Vagina (tissue), 2 donors: ENCODE results near the gene STK32A. TPM values are rescaled to one million over a fixed set of nuclear protein-coding genes. Genes with fewer than 3 reads are reported as not detected.

Experiments used
- DNase-seq, 2 donors: peaks; one replicate each; pipeline ENCODE4 v3.0.0-alpha.2; 2017; ENCODE audit errors: extremely low spot score in 2 of 2
- H3K27ac ChIP-seq: fragments of 200-600 bp; sonication (generic); one replicate; pipeline ENCODE4 v1.5.1; 2019
- H3K27me3 ChIP-seq: fragments of 200-600 bp; sonication (generic); one replicate; pipeline ENCODE4 v1.5.1; 2019
- H3K36me3 ChIP-seq, 2 donors: fragments of 200-600 bp; sonication (generic); one replicate each; pipeline ENCODE4 v1.5.1; 2017 to 2019
- H3K4me1 ChIP-seq: fragments of 200-600 bp; sonication (generic); one replicate; pipeline ENCODE4 v1.5.1; 2019
- H3K4me3 ChIP-seq, 2 donors: fragments of 200-600 bp; sonication (generic); 1 replicate in 1 of 2; 2 replicates in 1 of 2; pipeline ENCODE4 v1.5.1; 2016 to 2019
- H3K9me3 ChIP-seq: fragments of 200-600 bp; sonication (generic); one replicate; pipeline ENCODE4 v1.5.1; 2019
- CTCF ChIP-seq, 3 experiments: fragments of 450-650 bp in 2 of 3; fragments of 200-600 bp in 1 of 3; sonication (generic) in 1 of 3; IDR thresholded peaks; one replicate each; pipeline ENCODE4 v1.5.1; 2017 to 2019; ENCODE audit warnings: antibody characterized with exemption in 3 of 3, mild to moderate bottlenecking in 2 of 3, moderate library complexity in 2 of 3
- POLR2A ChIP-seq, 2 donors: fragments of 450-650 bp; IDR thresholded peaks; one replicate each; pipeline ENCODE4 v1.6.1; 2017; ENCODE audit warnings: antibody characterized with exemption in 2 of 2, mild to moderate bottlenecking in 2 of 2, moderate library complexity in 2 of 2
- POLR2AphosphoS5 ChIP-seq, 2 donors: sonication (generic); formaldehyde crosslinking; IDR thresholded peaks; one replicate each; pipeline ENCODE4 v1.9.0; 2017; ENCODE audit warnings: antibody characterized with exemption in 2 of 2, mild to moderate bottlenecking in 2 of 2, low read depth in 1 of 2; ENCODE audit not compliant: insufficient read depth in 1 of 2
- intact Hi-C: fragments of 100-400 bp; cut with DNase I; formaldehyde crosslinking; loops from one replicate; pipeline ENCODE4 v1.15.1; 2023
- total RNA-seq: library from RNA; depleted of rRNA; stranded (reverse); fragments of >200 nt; gene quantifications from one replicate; pipeline ENCODE4 v1.2.3, GENCODE V29; 2016

STK32A gene
- total RNA-seq, 1 donor from 2014 or later: 1.5 TPM

GRCh38 chr5:147404706-147405105, 169.9 kb downstream of the STK32A start:
- no peak for DNase-seq
- Histone ChIP-seq H3K27me3 (no peaks in the 10 kb centered on the region), H3K27ac (peak overlapping the region; percentile 98), H3K4me3 (no peak overlapping the region), H3K36me3 (peaks cover 0 to 32% of the 10 kb centered on the region in 2 donors), H3K4me1 (peaks cover 25% of the 10 kb centered on the region), H3K9me3 (no peaks in the 10 kb centered on the region)
- intact Hi-C loops: loop anchor here (5.0 kb wide), 1 partner anchor 48 kb away; no protein-coding TSS in a partner anchor
- TF ChIP-seq CTCF (IDR thresholded peaks at IDR 0.05) (no peak), POLR2AphosphoS5 (IDR thresholded peaks at IDR 0.05; ENCODE audit: insufficient read depth in 1 of 2, low read depth in 1 of 2) (no peak), POLR2A (IDR thresholded peaks at IDR 0.05) (no peak)

DNA sequence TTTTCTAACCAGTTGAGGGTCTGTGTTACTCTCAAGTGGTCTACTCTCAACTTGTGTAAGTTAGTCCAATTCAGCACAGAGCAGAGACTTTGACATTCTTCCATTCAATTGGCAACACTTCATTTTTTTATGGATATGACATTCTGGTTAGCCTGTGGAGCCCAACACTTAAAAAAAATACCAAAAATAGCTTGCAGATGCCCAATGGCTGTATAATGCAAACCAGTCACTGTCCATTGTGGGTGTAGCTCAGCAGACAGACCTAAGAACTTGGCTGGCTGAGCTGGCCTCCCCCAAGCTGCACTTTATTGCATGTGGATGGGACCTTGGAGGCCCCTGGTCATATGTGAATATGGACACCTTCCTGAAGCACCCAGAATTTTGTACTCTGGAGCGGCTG, 171.8 kb downstream of the STK32A start:
- TF ChIP-seq CTCF (IDR thresholded peaks at IDR 0.05) (no peak), POLR2AphosphoS5 (IDR thresholded peaks at IDR 0.05; ENCODE audit: insufficient read depth in 1 of 2, low read depth in 1 of 2) (no peak), POLR2A (IDR thresholded peaks at IDR 0.05) (no peak)
- Histone ChIP-seq H3K9me3 (no peaks in the 10 kb centered on the region), H3K27me3 (no peaks in the 10 kb centered on the region), H3K27ac (peak overlapping the region; percentile 98), H3K36me3 (peaks cover 0 to 17% of the 10 kb centered on the region in 2 donors), H3K4me1 (peaks cover 42% of the 10 kb centered on the region), H3K4me3 (no peak overlapping the region)
- no peak for DNase-seq
- intact Hi-C loops: no loop called here

DNA sequence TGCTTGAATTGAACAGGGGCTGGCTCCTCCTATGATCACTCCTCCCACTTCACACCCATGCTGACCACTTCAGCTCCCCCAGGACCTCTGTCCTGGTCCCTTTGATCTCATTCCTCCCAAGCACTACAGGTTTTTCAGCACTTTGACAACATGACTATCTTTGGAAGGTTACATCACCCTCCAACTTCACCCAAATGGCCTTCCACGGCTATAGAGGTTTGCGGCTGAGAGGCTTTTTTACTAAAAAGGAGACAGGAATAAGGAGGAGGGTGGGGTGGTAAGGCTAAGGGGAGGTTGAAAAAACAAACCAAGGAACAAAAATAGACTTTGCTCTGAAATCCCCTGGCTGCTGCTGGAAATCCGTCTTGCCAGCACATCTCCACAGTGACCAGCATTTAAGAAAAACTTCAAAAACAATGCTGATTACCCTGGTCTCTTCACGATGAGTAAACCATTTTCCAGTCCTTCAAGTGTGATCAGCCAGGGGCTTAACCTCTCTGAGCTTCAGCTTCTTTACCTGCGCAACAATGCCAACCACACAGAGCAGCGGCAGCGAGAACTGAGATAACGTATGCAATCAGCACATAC, 172.4 kb downstream of the STK32A start:
- Histone ChIP-seq H3K27me3 (no peaks in the 10 kb centered on the region), H3K4me3 (no peak overlapping the region), H3K9me3 (no peaks in the 10 kb centered on the region), H3K27ac (peak overlapping the region; percentile 98), H3K4me1 (peaks cover 45% of the 10 kb centered on the region), H3K36me3 (peaks cover 0 to 19% of the 10 kb centered on the region in 2 donors)
- intact Hi-C loops: no loop called here
- TF ChIP-seq POLR2A (IDR thresholded peaks at IDR 0.05): no peak
- DNase-seq: no peak

- DNase-seq: no peak
- H3K9me3 ChIP-seq: no peaks in the 10 kb centered on the region
- no peak overlapping the region for H3K4me3 ChIP-seq
- intact Hi-C loops: no loop called here
- TF ChIP-seq POLR2A (IDR thresholded peaks at IDR 0.05) (no peak), POLR2AphosphoS5 (IDR thresholded peaks at IDR 0.05; ENCODE audit: insufficient read depth in 1 of 2, low read depth in 1 of 2) (no peak), CTCF (IDR thresholded peaks at IDR 0.05) (no peak)
- peaks cover 33% of the 10 kb centered on the region for H3K4me1 ChIP-seq
- no peaks in the 10 kb centered on the region for H3K27me3 ChIP-seq
- peaks cover 0 to 27% of the 10 kb centered on the region in 2 donors for H3K36me3 ChIP-seq
- no peak overlapping the region for H3K27ac ChIP-seq
These were observed 174.2 kb downstream of the STK32A start for GRCh38 chr5:147408980-147409379.

DNA sequence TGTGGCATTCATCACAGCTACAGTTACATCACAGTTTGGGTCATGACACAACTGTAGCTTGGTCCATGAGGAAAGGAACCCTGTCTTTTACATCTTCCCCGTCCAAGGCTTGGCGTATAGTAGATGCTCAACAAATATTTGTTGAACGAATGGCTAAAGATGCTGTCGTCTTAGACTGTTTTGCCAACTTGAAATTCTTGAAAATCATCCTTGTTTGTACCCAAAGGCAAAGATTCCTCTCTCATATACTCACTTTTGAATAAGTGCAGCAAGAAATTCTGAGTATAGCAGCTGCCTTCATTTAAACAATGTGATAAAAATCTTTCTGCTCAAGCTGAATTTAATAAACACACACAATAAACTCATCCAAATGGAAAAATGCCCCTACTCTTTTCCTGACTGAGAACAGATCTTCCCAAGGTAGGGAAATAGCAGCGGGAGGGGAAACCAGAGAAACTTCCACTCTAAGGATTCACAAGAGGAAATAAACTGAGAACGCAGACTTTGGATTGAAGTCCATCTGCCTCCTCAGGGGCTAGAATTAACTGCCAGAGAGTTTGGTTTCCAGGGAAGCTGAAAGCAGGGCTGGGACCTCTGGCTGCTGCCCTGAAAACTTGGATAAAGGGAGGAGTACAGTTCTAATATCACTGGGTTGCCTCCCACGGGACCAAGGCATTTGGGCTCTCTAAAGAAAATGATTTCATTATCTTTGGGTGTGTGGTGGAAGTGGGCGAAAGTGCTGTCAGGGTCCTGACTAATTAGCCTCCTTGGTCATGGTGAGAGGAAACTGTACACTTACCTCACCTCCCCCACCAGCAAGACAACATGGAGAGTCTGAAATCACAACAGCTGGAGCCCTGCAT, 175.9 kb downstream of the STK32A start:
- H3K36me3 ChIP-seq: peaks cover 0 to 27% of the 10 kb centered on the region in 2 donors
- H3K4me3 ChIP-seq: no peak overlapping the region
- DNase-seq: no peak
- no peaks in the 10 kb centered on the region for H3K9me3 ChIP-seq
- peaks cover 20% of the 10 kb centered on the region for H3K4me1 ChIP-seq
- TF ChIP-seq POLR2AphosphoS5 (IDR thresholded peaks at IDR 0.05; ENCODE audit: insufficient read depth in 1 of 2, low read depth in 1 of 2) (no peak), POLR2A (IDR thresholded peaks at IDR 0.05) (no peak), CTCF (IDR thresholded peaks at IDR 0.05) (no peak)
- H3K27ac ChIP-seq: peak overlapping the region; percentile 74
- intact Hi-C loops: no loop called here
- no peaks in the 10 kb centered on the region for H3K27me3 ChIP-seq
